ENCODE measurements around the gene CDC42BPA.
"Not testable (repeated sequence)": the region's sequence is repeated elsewhere in the genome, so short reads cannot be mapped to it uniquely, and the experiment has no call there.

Gene CDC42BPA

DNA sequence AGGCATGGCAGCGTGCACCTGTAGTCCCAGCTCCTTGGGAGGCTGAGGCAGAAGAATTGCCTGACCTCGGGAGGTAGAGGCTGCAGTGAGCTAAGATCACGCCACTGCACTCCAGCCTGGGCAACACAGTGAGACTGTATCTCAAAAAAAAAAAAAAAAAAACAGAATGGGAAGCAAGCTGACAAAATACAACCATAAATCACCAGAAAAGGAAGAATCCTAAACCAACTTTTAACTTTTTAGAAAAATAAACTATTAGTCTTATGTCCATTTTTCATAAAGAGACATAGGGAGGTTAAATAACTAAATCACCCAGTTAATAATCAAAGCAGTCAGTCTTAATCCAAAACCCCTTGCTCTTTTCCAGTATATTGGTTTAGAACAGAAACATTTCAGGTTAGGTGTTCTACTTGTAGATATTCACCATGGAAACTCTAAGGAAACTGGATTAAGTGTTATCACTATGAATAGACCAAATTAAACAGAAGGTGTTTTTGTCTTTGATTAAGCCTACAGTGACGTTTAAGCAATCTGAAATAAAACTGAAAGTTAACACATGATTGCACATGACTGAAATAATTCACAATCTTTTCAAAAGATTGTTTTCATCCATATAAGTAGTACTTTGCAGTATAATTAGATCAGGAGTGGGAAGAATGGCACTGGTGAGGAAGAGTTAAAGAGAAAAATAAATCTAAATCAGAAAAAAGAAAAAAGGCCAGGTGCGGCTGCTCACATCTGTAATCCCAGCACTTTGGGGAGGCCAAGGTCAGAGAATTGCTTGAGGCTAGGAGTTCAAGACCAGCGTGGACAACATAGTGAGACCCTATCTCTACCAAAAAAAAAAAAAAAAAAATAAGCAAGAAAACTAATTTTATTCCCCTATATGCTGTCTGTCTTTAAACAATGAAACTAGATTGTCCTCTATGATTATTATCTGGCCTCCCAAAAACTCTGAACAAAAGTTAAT lies 9.6 kb downstream of the CDC42BPA start:
- DNase-seq, result no peak

- DNase-seq, result no peak
Measured at GRCh38 chr1:227306689-227307088, 11.6 kb downstream of the CDC42BPA start.

DNA sequence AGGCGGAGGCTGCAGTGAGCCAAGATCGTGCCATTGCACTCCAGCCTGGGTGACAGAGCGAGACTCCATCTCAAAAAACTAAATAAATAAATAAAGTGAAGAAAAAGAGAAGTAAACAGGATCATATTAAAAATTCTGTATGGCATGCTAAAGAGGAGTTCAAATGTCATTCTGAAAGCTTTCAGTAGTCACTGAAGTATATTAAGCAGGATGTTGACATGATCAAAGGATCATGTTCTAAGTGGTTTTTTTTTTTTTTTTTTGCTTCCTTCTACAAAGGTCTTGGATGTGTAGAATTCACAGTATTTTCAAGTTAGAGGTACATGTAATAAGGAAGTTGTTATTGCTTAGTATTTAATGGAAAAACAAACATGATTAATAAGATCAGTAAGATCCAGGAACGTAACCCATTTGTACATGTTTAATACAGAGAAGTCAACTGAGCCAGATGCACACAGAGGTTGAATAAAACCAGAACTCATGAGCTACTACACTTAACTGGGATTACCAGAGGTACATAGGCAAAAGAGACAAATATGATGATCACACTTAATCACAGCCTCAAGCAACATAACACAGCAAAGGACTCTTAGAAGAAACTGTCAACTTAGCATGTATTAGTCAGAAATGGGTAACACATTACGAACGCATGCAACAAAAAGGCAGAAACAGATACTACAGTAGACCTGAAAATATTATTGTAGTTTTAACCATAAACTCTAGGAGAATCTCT lies 12.2 kb downstream of the CDC42BPA start:
- DNase-seq, result no peak

DNA sequence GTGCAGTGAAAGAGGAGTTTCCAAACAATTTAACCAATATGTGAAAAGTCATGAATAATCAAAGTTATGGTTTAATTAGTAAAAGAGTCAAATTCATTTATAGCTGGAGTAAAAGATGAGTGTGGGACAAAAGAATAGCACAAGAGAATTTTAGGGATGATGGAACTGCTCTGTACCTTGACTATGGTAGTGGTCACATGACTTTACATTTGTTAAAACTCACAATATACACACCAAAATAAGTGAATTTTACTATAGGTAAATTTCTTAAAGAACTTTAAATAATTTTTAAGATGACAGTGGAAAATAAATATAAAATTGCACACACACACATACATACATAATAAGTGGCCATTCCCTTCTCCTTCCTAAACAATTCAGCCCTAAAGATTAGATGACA lies 13.6 kb downstream of the CDC42BPA start:
- DNase-seq, result no peak

DNA sequence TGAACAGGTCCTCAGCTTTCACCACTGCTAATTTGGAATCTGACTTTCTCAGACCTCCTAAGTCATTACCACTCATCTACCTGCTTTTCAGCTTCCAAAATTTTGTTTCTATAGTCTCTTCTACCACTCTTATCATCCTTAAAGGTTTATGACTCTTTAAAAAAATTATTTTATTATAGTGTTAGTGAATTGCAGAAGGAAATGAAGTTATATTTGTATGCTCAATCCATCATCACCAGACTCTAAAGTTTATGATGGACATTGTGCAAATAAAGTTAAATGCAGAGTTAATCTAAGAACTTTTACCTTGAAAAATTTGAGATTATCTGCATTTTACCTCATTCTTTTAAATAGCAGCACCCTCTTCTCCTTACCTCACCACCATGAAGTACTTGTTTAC lies 14.6 kb downstream of the CDC42BPA start:
- DNase-seq, result no peak

- no peak for DNase-seq
Measured at GRCh38 chr1:227300682-227301081, 17.6 kb downstream of the CDC42BPA start.

DNA sequence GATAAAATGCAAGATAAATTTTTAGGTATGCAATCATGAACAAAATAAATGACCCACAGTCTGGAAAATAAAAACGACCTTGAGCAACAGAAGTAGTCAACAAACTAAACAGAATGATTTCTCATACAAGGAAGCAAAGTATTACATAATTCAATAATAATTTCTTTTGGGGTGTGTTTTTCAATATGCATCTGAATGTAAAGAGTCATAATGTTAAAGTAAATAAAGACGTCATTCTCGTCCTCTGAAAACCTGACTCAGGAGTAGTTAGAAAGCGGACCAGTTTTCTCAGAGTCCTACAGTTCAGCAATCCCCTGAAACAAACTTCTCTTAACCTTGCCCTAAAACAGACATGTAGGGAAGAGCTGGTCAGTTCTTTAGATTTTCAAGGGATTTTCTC lies 18.6 kb downstream of the CDC42BPA start:
- no peak for DNase-seq

DNA sequence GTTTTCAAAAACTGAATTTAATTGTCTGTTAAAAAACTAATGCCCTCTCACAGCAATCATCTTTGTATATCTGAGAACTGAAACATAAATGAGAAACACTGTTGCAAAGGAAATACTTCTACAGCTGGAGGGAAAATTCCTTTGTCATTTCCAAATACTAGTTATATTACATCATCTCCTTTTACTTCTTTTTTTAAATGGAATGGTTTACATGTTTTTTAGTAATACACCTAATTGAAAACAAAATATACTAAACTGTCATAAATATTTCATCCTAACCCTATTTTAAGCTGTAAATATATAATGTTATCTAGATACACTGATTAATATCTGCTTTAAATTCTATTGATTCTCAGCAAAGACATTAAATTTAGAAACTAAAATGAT lies 19.1 kb downstream of the CDC42BPA start:
- DNase-seq, result no peak

GRCh38 chr1:227298512-227299240 lies 19.6 kb downstream of the CDC42BPA start:
- DNase-seq, result no peak

DNA sequence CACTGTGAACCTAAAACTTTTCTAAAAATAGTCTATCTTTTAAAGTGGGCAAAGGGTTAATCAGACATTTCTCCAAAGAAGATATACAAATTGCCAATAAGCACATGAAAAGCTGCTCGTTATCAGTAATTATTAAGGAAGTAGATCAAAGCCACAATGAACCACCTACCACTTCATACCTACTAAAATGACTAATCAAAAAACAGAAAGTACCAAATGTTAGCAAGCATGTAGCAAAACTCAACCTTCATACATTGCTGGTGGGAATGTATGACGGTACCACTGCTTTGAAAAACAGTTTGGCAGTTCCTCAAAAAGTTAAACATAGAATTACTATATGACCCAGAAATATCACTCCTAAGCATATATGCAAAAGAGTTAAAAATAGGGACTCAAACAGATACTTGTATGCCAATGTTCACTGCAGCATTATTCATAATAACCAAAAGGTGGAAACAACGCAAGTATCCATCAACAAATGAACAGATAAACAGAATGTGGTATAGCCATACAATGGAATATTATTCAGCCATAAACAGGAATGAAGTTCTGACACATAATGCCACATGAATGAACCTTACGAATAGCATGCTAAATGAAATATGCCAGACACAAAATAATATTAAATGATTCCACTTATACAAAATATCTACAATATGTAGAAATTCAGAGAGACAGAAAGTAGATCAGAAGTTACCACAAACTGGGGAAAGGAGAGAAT lies 21.1 kb downstream of the CDC42BPA start:
- no peak for DNase-seq

DNA sequence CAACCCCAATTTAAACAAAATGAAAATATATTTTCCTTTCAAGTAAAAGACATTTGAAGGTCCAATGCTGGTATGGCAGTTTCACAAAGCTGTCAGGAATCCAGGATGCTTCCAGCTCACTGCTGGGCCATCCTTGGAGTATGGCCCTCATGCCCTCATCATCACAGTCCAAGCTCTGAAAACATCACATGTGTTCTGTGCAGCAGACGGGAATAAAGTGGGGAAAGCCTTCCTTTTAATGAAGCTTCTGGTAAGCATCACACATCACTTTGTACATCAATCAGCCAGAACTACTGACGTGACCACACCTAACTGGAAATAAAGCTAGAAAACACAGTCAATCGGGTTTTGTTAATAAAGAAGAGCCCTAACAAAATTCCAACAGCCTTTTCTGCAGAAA lies 22.7 kb downstream of the CDC42BPA start:
- no peak for DNase-seq

GRCh38 chr1:227285745-227286144 lies 32.5 kb downstream of the CDC42BPA start:
- no peak for DNase-seq

- DNase-seq, result no peak
Measured at GRCh38 chr1:227281371-227281770, 36.9 kb downstream of the CDC42BPA start.

GRCh38 chr1:227280836-227281235 lies 37.5 kb downstream of the CDC42BPA start:
- DNase-seq, result no peak

DNA sequence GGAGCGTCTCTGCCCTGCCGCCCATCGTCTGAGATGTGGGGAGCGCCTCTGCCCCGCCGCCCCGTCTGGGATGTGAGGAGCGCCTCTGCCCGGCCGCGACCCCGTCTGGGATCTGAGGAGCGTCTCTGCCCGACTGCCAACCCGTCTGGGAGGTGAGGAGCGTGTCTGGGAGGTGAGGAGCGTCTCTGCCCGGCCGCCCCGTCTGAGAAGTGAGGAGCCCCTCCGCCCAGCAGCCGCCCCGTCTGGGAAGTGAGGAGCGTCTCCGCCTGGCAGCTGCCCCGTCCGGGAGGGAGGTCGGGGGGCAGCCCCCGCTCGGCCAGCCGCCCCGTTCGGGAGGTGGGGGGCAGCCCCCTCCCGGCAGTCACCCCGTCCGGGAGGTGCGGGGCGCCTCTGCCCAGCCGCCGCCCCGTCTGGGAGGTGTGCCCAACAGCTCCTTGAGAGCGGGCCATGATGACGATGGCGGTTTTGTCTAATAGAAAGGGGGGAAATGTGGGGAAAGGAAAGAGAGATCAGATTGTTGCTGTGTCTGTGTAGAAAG lies 42.1 kb downstream of the CDC42BPA start:
- not testable (repeated sequence) for DNase-seq

DNA sequence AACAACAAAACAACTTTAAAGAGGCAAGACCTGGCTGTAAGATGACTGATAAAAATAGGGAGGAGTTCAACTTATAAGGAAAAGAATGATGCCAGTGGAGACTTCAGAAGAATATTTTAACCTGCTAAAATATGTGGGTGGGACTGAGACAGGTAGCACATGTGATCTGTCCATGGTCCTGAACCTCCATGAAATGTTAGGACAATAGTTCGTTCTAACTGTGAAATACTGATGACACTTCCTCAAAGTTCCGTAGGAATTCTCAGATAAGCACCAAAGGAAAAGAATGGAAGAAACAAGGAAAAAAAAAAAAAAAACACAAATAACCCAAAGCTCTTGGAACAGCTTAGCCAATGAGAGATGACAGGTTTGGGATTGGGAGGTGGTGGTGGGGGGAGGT lies 44.7 kb downstream of the CDC42BPA start:
- no peak for DNase-seq

DNA sequence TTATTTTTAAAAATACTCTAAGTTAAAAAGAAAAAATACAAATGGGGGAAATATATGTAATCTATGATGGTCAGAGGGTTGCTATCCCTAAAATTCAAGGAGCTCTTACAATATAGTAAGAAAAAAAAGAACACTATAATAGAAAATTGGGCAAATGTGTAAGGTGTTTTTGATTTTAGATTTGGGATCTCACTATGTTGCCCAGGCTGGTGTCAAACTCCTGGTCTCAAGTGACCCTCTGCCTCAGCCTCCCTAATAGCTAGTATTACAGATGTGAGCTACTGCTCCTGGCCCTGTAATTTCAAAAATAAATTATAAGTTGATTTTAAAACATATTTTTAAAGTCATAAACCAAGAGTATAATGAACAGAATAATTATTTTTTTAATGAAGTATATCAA lies 45.9 kb downstream of the CDC42BPA start:
- no peak for DNase-seq

DNA sequence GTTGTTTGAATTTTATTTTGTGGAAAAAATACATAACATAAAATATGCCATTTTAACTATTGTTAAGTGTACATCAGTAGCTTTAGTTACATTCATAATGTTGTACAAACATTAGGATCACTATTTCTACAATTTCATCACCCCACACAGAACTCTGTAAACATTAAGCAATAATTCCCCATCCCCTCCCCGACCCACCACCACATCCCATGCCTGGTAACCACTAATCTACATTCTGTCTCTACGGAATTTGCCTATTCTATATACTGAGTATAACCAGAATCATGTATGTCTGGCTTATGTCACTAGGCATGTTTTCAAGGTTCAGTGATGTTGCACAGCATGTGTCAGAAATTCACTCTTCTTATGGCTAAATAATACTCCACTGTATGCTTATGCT lies 47.7 kb downstream of the CDC42BPA start:
- no peak for DNase-seq

- no peak for DNase-seq
Measured at GRCh38 chr1:227268943-227269342, 49.3 kb downstream of the CDC42BPA start.

DNA sequence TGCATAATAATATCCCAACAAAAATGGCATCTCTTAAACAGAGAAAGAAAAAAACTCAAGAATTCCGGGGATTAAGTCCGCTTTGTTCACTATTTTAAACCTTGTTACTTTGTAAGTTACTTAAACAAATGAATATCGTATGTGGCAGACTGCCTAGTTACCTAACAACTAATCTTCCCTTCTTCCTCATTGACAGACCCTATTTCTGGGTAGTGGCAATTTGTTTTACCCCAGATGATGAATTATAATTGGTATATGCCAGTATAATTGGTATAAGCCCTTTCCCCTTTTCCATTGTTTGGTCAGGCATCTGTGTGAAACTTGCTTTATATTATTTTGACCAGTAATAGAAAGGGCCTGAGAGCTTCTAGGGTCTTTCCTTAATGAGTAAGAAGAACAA lies 52.4 kb downstream of the CDC42BPA start:
- no peak for DNase-seq

GRCh38 chr1:227263869-227264268 lies 54.4 kb downstream of the CDC42BPA start:
- no peak for DNase-seq

- no peak for DNase-seq
Measured at GRCh38 chr1:227261501-227261900, 56.8 kb downstream of the CDC42BPA start.
